ENCODE results near the gene UBE2M.
"Not testable (repeated sequence)": the region's sequence is repeated elsewhere in the genome, so short reads cannot be mapped to it uniquely, and the experiment has no call there.

Gene UBE2M

GRCh38 chr19:58578012-58578925 is 19.9 kb upstream of the UBE2M start:
- H3K27ac ChIP-seq (ENCODE audit: poor library complexity, severe bottlenecking), result no peak overlapping the region
- no peak for DNase-seq (ENCODE audit: low spot score)
- H3K9me3 ChIP-seq (ENCODE audit: severe bottlenecking), result no peaks in the 10 kb centered on the region
- no peak for TF ChIP-seq CTCF (IDR thresholded peaks at IDR 0.05; ENCODE audit: poor library complexity, severe bottlenecking)
- peaks cover 3% of the 10 kb centered on the region for H3K4me1 ChIP-seq (ENCODE audit: insufficient read depth, poor library complexity, severe bottlenecking)
- H3K27me3 ChIP-seq (ENCODE audit: insufficient read depth, poor library complexity, severe bottlenecking), result no peaks in the 10 kb centered on the region
- H3K36me3 ChIP-seq (ENCODE audit: low read depth), result peaks cover 6% of the 10 kb centered on the region; the same call in 1 of the 2 replicates
- ATAC-seq (ENCODE audit: low read depth), result no peak
- H3K4me3 ChIP-seq (ENCODE audit: severe bottlenecking), result no peak overlapping the region

- not testable (repeated sequence) for ATAC-seq (ENCODE audit: low read depth); H3K27me3 ChIP-seq (ENCODE audit: insufficient read depth, poor library complexity, severe bottlenecking); H3K4me1 ChIP-seq (ENCODE audit: insufficient read depth, poor library complexity, severe bottlenecking); H3K4me3 ChIP-seq (ENCODE audit: severe bottlenecking); H3K9me3 ChIP-seq (ENCODE audit: severe bottlenecking); DNase-seq (ENCODE audit: low spot score); H3K36me3 ChIP-seq (ENCODE audit: low read depth); H3K27ac ChIP-seq (ENCODE audit: poor library complexity, severe bottlenecking)
Measured at GRCh38 chr19:58577581-58577980, 19.2 kb upstream of the UBE2M start.

GRCh38 chr19:58575183-58576041 is 17.0 kb upstream of the UBE2M start:
- peaks cover 3% of the 10 kb centered on the region for H3K4me1 ChIP-seq (ENCODE audit: insufficient read depth, poor library complexity, severe bottlenecking)
- DNase-seq (ENCODE audit: low spot score), result peak; percentile 90
- peak overlapping the region; percentile 63 for H3K4me3 ChIP-seq (ENCODE audit: severe bottlenecking)
- H3K27ac ChIP-seq (ENCODE audit: poor library complexity, severe bottlenecking), result peak overlapping the region; percentile 86
- H3K27me3 ChIP-seq (ENCODE audit: insufficient read depth, poor library complexity, severe bottlenecking), result no peaks in the 10 kb centered on the region
- peak; percentile 6 for TF ChIP-seq CTCF (IDR thresholded peaks at IDR 0.05; ENCODE audit: poor library complexity, severe bottlenecking)
- peak; percentile 65 for ATAC-seq (ENCODE audit: low read depth)
- no peaks in the 10 kb centered on the region for H3K36me3 ChIP-seq (ENCODE audit: low read depth)
- no peaks in the 10 kb centered on the region for H3K9me3 ChIP-seq (ENCODE audit: severe bottlenecking)

- Histone ChIP-seq H3K36me3 (ENCODE audit: low read depth) (no peaks in the 10 kb centered on the region), H3K4me3 (ENCODE audit: severe bottlenecking) (peak overlapping the region; percentile 55), H3K27me3 (ENCODE audit: insufficient read depth, poor library complexity, severe bottlenecking) (no peaks in the 10 kb centered on the region), H3K4me1 (ENCODE audit: insufficient read depth, poor library complexity, severe bottlenecking) (peaks cover 3% of the 10 kb centered on the region), H3K27ac (ENCODE audit: poor library complexity, severe bottlenecking) (peak overlapping the region; percentile 86), H3K9me3 (ENCODE audit: severe bottlenecking) (no peaks in the 10 kb centered on the region)
- DNase-seq (ENCODE audit: low spot score), result no peak
- no peak for TF ChIP-seq CTCF (IDR thresholded peaks at IDR 0.05; ENCODE audit: poor library complexity, severe bottlenecking)
- no peak for ATAC-seq (ENCODE audit: low read depth)
Measured at GRCh38 chr19:58573658-58574164, 15.3 kb upstream of the UBE2M start.
